Measurements from ENCODE around the gene LNX1. TPM values are rescaled to one million over a fixed set of nuclear protein-coding genes. Genes with fewer than 3 reads are reported as not detected.

LNX1 gene
- total RNA-seq, 2 experiments from 2014 or later, result not detected

DNA sequence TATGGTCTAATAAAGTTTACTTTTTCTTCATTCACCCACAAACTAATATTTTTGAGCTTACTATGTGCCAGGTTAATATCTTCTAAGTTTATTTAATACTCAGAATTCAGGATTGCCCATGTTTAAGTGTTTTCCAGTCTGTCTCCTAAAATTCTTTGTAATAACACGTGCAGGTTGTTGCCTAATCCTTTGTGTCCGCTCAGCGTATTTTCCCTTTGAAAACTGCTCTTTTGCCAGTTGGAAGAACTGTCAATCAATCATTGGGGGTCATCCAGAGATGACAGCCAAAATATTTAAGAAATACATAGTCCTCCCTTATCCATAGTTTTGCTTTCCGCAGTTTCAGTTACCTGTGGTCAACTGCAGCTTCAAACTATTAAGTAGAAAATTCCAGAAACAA lies 63.4 kb downstream of the LNX1 start:
- H2AFZ ChIP-seq (ENCODE audit: low read length), result no peak overlapping the region
- no peak overlapping the region for H3K27ac ChIP-seq (ENCODE audit: low read depth, low read length, poor library complexity, severe bottlenecking)
- no peak overlapping the region for H3K4me3 ChIP-seq (ENCODE audit: low read depth, low read length, poor library complexity, severe bottlenecking)
- no peaks in the 10 kb centered on the region for H3K9me3 ChIP-seq (ENCODE audit: low read length)
- POLR2A ChIA-PET, result interaction anchor here (0.6 to 1.1 kb wide), 3 partner anchors 27 to 213 kb away, joined by 3 to 6 read pairs (median 3); no protein-coding TSS in a partner anchor
- DNase-seq (ENCODE audit: low spot score), result no peak
- intact Hi-C loops (cut with micrococcal nuclease; ENCODE audit: unreplicated experiment), result no loop called here
- BruUV-seq (replicated peaks), result no TSS peak
- H3K4me1 ChIP-seq (ENCODE audit: insufficient read depth, low read length, poor library complexity, severe bottlenecking), result no peaks in the 10 kb centered on the region
- H3K36me3 ChIP-seq (ENCODE audit: insufficient read depth, low read length), result no peaks in the 10 kb centered on the region
- H3K4me2 ChIP-seq (ENCODE audit: low read length), result no peak overlapping the region
- no peak for TF ChIP-seq EZH2phosphoT487 (IDR thresholded peaks at IDR 0.05; ENCODE audit: borderline replicate concordance, low read depth, low read length)
- TF ChIP-seq, protein P1, sequence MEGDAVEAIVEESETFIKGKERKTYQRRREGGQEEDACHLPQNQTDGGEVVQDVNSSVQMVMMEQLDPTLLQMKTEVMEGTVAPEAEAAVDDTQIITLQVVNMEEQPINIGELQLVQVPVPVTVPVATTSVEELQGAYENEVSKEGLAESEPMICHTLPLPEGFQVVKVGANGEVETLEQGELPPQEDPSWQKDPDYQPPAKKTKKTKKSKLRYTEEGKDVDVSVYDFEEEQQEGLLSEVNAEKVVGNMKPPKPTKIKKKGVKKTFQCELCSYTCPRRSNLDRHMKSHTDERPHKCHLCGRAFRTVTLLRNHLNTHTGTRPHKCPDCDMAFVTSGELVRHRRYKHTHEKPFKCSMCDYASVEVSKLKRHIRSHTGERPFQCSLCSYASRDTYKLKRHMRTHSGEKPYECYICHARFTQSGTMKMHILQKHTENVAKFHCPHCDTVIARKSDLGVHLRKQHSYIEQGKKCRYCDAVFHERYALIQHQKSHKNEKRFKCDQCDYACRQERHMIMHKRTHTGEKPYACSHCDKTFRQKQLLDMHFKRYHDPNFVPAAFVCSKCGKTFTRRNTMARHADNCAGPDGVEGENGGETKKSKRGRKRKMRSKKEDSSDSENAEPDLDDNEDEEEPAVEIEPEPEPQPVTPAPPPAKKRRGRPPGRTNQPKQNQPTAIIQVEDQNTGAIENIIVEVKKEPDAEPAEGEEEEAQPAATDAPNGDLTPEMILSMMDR (conservative IDR thresholded peaks at IDR 0.05; ENCODE audit: low read length), result no peak
- H4K20me1 ChIP-seq (ENCODE audit: insufficient read depth, low read length), result no peaks in the 10 kb centered on the region
- no peaks in the 10 kb centered on the region for H3K79me2 ChIP-seq (ENCODE audit: insufficient read depth, low read depth, low read length)
- CTCF ChIA-PET (ENCODE audit: unreplicated experiment), result no interaction called here
- no peaks in the 10 kb centered on the region for H3K9me2 ChIP-seq (ENCODE audit: insufficient read depth, low read length)

DNA sequence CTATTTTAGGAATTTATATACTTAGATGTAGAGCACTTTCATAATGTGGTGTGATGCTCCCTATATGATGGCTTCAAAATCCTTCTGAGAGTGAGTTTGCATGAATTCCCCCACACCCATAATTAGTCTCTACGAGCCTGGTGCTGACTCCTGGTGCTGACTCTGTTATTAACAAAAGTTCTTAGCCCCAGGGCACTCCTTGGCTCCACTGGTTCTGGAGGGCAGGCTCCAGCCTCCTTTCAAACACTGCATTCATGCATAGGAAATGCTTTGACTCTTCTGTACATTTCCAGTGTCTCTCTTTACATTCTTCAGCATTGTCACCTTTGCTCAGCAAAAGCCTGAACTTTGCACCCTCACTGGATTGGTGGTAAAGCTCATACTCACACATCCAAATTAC lies 64.0 kb downstream of the LNX1 start:
- BruUV-seq (replicated peaks), result no TSS peak
- H3K4me3 ChIP-seq (ENCODE audit: low read depth, low read length, poor library complexity, severe bottlenecking), result no peak overlapping the region
- no peaks in the 10 kb centered on the region for H3K9me2 ChIP-seq (ENCODE audit: insufficient read depth, low read length)
- no peaks in the 10 kb centered on the region for H3K4me1 ChIP-seq (ENCODE audit: insufficient read depth, low read length, poor library complexity, severe bottlenecking)
- no peaks in the 10 kb centered on the region for H3K79me2 ChIP-seq (ENCODE audit: insufficient read depth, low read depth, low read length)
- TF ChIP-seq, protein P1 (conservative IDR thresholded peaks at IDR 0.05; ENCODE audit: low read length), result no peak
- no peak for TF ChIP-seq EZH2phosphoT487 (IDR thresholded peaks at IDR 0.05; ENCODE audit: borderline replicate concordance, low read depth, low read length)
- no peaks in the 10 kb centered on the region for H3K36me3 ChIP-seq (ENCODE audit: insufficient read depth, low read length)
- H3K27ac ChIP-seq (ENCODE audit: low read depth, low read length, poor library complexity, severe bottlenecking), result no peak overlapping the region
- POLR2A ChIA-PET, result no interaction called here
- CTCF ChIA-PET (ENCODE audit: unreplicated experiment), result no interaction called here
- no peaks in the 10 kb centered on the region for H3K9me3 ChIP-seq (ENCODE audit: low read length)
- intact Hi-C loops (cut with micrococcal nuclease; ENCODE audit: unreplicated experiment), result no loop called here
- H2AFZ ChIP-seq (ENCODE audit: low read length), result no peak overlapping the region
- DNase-seq (ENCODE audit: low spot score), result no peak
- H4K20me1 ChIP-seq (ENCODE audit: insufficient read depth, low read length), result no peaks in the 10 kb centered on the region
- no peak overlapping the region for H3K4me2 ChIP-seq (ENCODE audit: low read length)

DNA sequence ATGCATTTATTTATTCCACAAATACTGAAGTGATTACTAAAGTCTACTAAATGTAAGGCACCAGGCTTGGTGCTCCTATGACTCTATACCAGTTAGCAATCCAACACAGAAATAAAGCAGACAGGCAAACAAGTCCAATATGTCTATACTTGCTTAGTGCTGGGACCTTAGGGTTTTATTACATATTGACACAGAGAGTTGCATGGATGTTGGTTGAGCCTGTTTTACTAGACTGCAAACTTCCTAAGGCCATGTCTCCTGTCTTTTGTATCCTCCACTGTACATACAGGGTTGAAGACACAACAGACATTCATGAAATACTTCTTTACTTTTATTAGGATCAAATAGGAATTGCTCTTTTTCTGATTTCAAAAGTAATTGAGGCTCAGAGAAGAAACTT lies 69.0 kb downstream of the LNX1 start:
- Histone ChIP-seq H3K4me1 (ENCODE audit: insufficient read depth, low read length, poor library complexity, severe bottlenecking) (no peaks in the 10 kb centered on the region), H3K79me2 (ENCODE audit: insufficient read depth, low read depth, low read length) (no peaks in the 10 kb centered on the region), H3K9me3 (ENCODE audit: low read length) (no peaks in the 10 kb centered on the region), H3K4me3 (ENCODE audit: low read depth, low read length, poor library complexity, severe bottlenecking) (no peak overlapping the region), H3K9me2 (ENCODE audit: insufficient read depth, low read length) (no peaks in the 10 kb centered on the region), H3K27ac (ENCODE audit: low read depth, low read length, poor library complexity, severe bottlenecking) (no peak overlapping the region), H3K36me3 (ENCODE audit: insufficient read depth, low read length) (no peaks in the 10 kb centered on the region), H2AFZ (ENCODE audit: low read length) (no peak overlapping the region), H3K4me2 (ENCODE audit: low read length) (no peak overlapping the region), H4K20me1 (ENCODE audit: insufficient read depth, low read length) (no peaks in the 10 kb centered on the region)
- no peak for DNase-seq (ENCODE audit: low spot score)
- TF ChIP-seq, protein P1 (conservative IDR thresholded peaks at IDR 0.05; ENCODE audit: low read length), result no peak
- TF ChIP-seq EZH2phosphoT487 (IDR thresholded peaks at IDR 0.05; ENCODE audit: borderline replicate concordance, low read depth, low read length), result no peak
- intact Hi-C loops (cut with micrococcal nuclease; ENCODE audit: unreplicated experiment), result no loop called here
- CTCF ChIA-PET (ENCODE audit: unreplicated experiment), result no interaction called here
- BruUV-seq (replicated peaks), result no TSS peak
- POLR2A ChIA-PET, result no interaction called here

Measured in OCI-LY7 (cell line).